Posterior vena cava (tissue), 2 donors: ENCODE data around the gene PLCXD3. TPM values are rescaled to one million over a fixed set of nuclear protein-coding genes. Genes with fewer than 3 reads are reported as not detected.

ENCODE experiments used
- DNase-seq: peaks from one replicate; pipeline ENCODE4 v3.0.0-alpha.2; 2020; ENCODE audit warnings: low spot score
- intact Hi-C, 2 donors: fragments of 100-400 bp; cut with DNase I; formaldehyde crosslinking; loops; one replicate each; pipeline versions ENCODE4 v1.14.1 to v1.14.2; 2022 to 2023
- total RNA-seq, 2 donors: library from RNA; stranded (reverse); fragmentation: NEBNext Ultra II Directional; extraction: Animal tissue kit (Norgen Biotek cat#: 25700); gene quantifications; one replicate each; pipeline ENCODE4 v1.2.1, GENCODE V29; 2021
- donor health status: DM: yes; HTN: yes; CAD: no.
- donor health status: DM: yes; HTN: yes; CAD: no.

Gene PLCXD3
- total RNA-seq, 2 donors from 2014 or later, result 22.0 to 24.4 TPM

DNA sequence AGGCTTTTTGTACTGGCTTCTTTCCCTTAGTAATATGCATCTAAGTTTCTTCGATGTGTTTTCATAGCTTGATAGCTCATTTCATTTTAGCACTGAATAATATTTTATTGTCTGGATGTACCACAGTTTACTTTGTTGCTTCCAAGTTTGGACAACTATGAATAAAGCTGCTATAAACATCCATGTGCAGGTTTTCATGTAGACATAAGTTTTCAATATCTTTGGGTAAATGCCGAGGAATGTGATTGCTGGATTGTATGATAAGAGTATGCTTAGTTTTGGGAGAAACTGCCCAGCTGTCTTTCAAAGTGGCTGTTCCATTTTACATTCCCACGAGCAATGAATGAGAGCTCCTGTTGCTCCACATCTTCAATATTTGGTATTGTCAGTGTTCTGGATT is 84.7 kb downstream of the PLCXD3 start:
- no peak for DNase-seq
- intact Hi-C loops, result loop anchor here in 1 of 2 donors (10.0 kb wide), 1 partner anchor 521 kb away; the partner anchor contains the start of gene C7

DNA sequence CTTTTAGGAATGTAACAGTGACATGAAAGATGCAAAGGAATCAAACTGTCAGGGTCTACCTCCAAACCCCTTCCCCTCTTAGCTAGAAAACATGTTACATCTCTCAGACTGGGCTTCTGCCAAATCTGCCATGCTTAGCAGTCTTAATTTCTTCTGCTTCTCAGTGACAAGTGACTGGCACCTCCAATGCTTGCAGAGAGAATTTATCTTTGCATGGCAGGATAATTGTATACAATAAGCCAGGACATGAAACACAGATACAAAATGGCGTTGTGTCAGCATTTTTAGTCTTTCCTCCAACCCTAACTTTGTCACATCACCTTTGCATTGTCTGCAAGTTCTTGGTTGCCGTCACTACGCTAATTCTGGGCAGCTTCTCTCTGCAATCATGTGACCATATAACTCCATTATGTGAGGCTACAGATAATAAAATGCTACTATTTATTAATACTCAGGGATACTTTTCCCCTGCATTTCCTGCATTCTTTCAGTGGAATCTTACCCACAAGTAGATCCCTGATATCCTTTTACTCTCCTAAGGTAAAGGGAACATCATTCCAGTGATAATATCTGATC is 89.8 kb downstream of the PLCXD3 start:
- no peak for DNase-seq
- intact Hi-C loops, result loop anchor here in 1 of 2 donors (10.0 kb wide), 1 partner anchor 516 kb away; the partner anchor contains the start of gene C7

DNA sequence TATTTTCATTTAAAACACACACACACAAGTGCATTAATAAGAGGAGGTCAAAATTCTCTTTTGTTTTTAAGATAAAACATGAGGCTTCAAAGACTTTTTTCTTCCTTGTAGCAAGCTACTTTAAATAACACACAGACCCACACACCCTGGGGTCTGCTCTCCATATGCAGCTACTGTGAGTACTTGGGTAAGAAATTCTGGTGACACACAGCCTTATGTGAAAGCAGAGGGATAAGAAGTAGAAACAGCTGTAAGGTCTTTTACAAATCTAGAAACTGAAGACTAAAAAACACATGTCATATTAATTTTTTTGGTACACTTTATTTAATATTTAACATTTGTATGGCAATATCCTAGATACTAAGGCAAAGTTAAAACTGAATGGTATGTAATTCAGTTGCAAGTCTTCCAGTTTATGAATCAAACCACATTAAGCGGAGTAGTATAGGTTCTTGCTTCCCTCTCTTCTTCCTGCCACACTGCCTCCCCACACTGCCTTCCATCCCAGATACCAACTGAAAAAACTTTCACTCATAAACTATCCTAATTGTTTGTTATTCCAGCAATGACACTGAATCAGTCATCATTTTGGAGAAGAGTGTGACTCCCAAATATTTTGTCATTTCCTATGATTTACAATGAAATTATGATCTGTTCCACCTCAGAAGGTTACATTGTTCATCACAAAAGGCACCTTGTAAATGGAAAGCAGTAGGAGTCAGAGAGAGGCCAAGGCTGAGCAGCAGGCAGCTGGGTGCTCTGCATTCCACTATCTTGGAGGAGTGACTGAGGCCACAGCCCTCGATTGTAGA is 92.0 kb downstream of the PLCXD3 start:
- intact Hi-C loops, result no loop called here
- no peak for DNase-seq

DNA sequence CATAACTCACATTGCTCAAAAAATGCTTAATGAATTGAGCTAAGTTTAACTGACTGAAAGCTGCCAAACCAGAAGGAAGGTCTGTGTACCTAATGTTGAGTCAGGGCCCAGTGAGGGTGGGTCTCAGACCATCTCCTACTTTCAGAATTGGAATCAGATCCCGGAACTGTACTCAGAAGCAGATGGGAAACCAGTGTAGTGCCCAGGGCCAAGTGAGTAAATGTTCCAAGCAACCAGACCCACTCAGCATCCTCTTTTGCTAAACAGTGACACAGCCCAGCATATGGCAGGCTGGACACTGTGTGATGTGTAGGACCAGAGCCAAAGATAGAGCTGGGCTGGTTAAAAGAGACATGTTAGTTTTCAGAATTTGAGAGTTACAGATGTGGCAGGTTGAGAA is 94.1 kb downstream of the PLCXD3 start:
- no peak for DNase-seq
- intact Hi-C loops, result no loop called here

DNA sequence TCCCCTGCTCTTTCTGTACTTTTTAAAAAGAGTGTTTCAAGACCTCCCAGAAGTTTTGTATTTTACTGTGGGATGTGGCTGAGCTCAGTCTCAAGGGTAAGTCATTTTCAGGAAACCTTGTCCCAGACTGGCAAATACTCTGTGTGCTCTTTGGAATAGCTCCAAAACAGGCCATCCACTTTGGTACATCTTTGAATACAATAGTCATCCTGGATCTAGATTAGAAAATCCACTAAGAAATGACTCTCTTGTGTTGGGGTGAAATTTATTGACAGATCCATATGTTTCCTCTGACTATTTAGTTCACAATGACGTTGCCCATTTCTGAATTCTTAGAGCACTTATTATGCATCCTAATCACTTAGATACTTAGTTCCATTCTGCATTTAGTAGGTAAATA is 95.2 kb downstream of the PLCXD3 start:
- intact Hi-C loops, result no loop called here
- DNase-seq, result no peak

DNA sequence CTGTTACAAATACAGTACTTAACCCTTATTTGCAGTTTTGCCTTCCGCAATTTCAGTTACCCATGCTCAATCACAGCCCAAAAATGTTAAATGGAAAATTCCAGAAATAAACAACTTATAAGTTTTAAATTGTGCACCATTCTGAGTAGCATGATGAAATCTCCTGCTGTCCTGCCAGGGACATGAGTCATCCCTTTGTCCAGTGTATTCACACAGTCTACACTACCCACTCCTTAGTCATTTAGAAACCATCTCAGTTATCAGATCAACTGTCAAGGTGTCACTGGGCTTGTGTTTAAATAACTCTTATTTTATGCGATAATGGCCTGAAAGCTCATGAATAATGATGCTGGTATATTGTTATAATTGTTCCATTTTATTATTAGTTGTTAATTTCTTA is 95.8 kb downstream of the PLCXD3 start:
- intact Hi-C loops, result no loop called here
- no peak for DNase-seq

DNA sequence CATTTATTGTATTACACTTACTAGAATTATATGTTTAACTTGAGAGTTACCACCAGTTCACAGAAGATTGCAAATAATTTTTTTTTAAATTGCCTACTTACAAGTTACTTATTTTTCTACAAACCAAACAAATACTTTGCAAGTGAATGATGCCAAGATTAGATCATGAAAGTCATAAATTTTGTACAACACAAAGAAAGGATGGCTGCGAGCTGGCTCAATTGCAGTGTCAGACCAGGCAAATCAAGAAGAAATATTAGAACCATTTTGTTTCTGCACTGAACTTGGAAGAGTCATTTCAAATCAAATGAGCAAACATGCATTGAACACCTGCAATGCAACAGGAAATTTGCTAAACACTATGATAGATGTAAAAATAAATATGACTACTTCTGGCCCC is 97.3 kb downstream of the PLCXD3 start:
- intact Hi-C loops, result no loop called here
- no peak for DNase-seq

DNA sequence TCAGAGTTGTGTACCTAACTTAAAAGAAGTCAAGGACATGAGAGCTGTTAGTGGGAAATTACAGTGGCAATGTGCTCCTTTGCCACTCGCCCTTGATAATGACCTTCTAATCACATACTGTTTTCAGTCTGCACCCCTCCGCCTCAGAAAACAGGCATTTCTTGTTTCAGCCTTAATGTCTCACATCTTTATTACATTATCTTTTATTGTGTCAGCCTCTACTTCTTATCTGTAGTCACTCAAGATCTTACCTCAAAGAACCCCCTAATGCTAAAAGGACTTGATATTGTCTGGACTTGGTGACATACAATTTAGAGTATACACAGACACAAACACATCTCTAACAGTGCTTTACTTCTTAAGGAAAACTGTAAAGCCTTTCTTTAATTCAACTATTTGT is 97.9 kb downstream of the PLCXD3 start:
- DNase-seq, result no peak
- intact Hi-C loops, result no loop called here

DNA sequence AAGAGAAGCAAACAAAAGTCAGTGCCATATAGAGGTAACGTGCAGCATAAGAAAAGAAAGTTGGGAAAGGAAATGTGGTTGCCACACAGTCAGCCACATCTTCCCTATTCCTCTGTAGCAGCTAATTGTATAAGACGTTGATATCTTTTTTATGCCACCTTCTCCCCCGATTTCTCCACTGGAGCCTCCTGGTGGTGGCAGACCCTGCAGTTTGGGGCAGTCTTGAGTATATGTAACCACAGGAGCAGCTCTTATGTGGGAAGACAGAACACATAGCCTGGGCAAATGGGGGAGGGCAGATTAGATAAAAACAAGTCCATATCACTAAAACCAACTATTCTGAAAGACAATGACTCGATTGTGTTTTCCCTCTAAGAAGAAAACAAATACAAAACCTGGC is 99.7 kb downstream of the PLCXD3 start:
- DNase-seq, result no peak
- intact Hi-C loops, result no loop called here

DNA sequence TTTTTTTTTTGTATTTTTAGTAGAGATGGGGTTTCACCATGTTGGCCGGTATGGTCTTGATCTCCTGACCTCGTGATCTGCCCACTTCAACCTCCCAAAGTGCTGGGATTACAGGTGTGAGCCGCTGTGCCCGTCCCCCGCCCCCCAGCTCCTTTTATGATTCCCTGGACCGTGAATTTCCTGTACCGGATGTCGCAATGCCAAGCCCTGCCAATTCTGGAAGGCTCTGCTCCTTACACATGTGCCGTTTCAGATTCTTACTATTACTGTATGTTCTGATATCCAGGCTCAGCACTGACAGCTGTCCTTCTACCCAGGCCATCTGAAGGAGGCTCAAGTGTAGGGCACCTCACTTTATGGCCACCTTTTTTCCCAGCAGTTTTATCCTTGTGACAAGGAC is 100.1 kb downstream of the PLCXD3 start:
- DNase-seq, result no peak
- intact Hi-C loops, result no loop called here

DNA sequence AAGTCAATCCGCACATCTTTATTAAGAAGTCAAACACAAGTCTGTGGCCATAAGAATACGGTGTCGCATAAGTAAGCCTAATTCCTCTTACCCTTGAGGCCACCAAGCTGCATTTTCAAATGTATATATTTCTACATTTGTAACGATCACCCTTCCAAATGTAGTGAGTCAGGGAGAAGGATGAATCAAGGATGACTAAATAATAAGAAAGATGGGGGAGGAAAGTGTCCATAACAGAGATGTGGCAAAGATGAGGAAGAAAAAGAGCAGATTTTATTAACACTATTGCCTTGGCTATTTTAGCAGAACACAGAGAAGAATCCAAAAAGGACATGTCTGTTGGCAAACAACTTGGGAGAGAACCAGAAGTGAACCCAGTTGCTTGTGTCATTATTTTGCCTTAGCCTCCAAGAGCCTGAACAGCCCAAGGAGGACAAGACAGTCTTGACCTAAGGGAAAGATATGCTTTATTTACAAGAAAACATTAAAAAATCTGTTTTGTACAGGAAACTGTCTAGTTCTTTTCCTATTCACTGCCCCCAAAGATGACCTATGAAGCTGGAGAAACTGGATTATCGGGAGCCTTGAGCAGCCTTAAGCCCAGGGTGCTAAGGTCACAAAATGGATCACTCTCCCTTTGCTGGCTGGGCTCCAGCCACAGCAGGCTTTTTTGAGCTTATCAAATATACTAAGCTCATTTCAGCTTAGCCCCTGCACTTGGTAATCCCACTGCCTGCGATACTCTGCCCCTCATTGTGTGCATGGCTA is 101.5 kb downstream of the PLCXD3 start:
- intact Hi-C loops, result no loop called here
- DNase-seq, result no peak

DNA sequence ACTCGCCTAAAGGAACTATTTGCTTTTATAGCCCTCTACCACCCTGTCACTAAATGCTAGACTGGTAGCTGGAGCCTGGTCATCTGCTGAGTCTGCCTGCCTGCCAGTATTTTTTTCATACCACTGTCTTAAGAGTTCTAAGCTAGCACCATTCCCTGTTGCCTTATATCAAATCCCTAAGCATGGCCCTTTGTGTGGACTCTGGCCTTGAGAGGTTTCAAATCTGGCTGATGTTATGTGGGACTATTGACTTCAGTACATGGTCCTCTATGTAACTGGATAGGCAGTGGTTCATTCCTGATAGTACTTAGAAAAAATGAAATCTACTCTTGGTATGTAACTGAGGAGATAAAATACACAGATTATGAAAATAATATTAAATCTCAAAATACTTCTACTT is 103.5 kb downstream of the PLCXD3 start:
- intact Hi-C loops, result no loop called here
- no peak for DNase-seq

DNA sequence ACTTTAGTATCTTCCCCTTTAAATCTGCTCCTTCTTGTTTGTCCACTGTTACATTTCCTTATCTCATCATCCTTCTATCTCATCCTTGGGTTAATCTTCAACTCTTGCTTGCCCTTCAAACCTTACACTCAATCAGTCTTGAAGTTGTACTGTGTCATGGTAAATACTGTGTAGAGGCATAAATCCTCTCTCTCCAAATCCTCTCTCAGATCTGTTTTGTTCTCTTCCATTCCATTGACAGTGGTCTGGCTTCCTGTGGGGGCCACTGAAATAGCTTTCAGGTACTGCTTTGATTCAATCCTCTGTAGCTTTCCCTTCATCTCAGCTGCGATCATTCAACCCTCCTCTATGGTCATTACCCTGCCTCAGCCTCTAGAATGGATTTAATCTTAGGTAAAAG is 104.0 kb downstream of the PLCXD3 start:
- intact Hi-C loops, result no loop called here

DNA sequence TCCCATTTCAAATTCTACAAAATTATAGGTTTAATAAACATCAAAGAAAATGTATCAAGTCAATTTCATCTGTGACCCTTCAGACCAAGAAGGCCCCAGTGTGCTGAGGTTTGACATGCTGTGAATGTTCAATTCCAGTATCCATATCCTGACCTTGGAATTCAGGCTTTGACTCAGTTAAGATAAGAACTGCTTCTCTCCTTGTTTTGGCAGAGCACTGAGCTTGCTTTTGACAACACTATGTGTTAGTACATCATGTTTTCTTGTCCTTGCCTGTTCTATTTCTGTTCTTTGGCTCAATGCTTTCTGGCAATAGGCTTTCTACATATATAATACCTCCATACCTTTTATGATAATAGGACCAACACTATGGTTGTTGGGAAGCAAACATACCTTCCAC is 105.6 kb downstream of the PLCXD3 start:
- intact Hi-C loops, result loop anchor here in 1 of 2 donors (5.0 kb wide), 1 partner anchor 1237 kb away; no protein-coding TSS in a partner anchor
- no peak for DNase-seq

More for the DNA sequence above, 104.0 kb downstream of the PLCXD3 start:
- no peak for DNase-seq

DNA sequence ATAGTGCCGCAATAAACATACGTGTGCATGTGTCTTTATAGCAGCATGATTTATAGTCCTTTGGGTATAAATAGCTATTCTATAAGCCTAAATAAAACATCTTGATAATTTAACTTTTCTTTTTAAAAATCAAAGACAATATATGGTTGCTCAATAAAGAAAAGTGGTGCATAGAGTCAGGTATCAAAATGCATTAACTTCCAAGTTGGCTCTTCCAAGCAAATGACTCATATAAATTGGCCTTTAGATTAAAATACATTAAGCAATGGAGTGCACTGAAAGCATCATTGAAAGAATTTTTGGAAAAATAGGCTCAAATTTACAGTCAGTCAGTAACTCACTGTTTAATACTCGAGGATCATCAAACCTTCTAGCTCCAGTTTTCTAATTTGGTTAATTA is 106.6 kb downstream of the PLCXD3 start:
- no peak for DNase-seq
- intact Hi-C loops, result loop anchor here in 1 of 2 donors (5.0 kb wide), 1 partner anchor 1237 kb away; no protein-coding TSS in a partner anchor

DNA sequence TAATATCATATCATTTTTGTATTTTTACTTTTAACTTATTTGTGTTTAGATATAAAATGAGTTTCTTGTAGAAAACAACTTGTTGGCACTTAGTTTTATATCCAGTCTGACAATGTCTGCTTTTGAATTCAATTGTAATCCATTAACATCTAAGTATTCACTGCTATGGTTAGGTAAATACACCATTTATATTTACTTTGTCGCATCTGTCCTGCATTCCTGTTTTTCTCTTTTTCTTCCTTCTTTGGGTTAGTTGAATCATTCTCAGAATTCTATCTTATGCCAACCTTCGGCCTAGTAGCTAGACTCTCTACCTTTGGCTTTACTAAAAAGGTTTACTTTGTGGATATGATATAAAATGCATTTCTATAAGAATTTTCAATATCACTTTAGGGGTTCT is 107.6 kb downstream of the PLCXD3 start:
- DNase-seq, result no peak
- intact Hi-C loops, result loop anchor here in 1 of 2 donors (5.0 kb wide), 1 partner anchor 1236 kb away; no protein-coding TSS in a partner anchor

DNA sequence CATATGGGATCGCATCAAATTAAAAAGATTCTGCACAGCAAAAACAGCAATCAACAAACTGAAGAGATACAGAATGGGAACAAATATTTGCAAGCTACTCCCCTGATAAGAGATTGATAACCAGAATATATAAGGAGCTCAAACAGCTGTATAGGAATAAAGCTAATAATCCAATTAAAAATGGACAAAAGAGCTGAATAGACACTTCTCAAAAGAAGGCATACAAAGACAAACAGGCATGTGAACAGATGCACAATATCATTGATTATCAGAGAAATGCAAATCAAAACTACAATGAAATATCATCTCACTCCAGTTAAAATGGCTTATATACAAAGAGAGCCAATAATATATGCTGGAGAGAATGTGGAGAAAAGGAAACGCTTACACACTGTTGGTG is 110.6 kb downstream of the PLCXD3 start:
- intact Hi-C loops, result loop anchor here in 1 of 2 donors (5.0 kb wide), 2 partner anchors 388 to 1233 kb away; no protein-coding TSS in a partner anchor
- no peak for DNase-seq

DNA sequence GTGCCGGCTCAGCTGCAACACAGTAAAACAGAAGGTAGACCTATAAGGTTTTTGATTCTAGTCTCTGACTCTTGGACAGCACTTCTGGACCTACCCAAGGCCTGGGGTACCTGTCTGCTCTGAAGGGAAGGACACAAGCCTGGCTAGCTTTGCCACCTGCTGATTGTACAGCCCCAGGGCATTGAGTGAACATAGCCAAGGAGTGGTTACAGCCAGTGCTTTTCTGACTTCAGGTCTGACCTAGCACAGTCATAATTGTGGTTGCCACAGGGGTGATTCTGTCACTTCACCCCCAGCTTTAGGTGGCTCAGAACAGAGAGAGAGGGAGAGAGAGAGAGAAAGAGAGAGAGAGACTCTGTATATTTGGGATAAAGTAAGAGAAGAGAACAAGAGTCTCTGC is 118.4 kb downstream of the PLCXD3 start:
- intact Hi-C loops, result no loop called here

DNA sequence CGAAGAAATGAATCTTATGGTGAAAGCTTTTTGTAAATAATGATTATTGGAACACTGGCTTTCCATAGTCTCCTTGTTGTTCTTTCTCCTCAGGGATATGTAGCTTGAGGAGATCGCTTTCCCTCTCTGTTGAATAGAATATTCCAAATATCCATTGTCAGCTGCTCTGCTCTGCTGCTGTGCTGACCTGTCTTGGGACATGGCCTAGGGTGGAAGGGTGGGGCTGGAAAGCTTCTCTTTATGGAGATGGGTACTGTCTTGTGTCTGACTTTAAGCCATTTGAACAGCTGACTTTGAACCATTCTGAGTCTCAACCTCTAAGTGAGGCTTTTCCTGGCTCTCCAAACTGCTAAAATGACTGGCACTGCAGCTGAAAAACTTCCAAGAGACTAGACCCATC is 135.8 kb downstream of the PLCXD3 start:
- intact Hi-C loops, result no loop called here
- DNase-seq, result no peak

More for the DNA sequence above, 118.4 kb downstream of the PLCXD3 start:
- DNase-seq, result no peak

DNA sequence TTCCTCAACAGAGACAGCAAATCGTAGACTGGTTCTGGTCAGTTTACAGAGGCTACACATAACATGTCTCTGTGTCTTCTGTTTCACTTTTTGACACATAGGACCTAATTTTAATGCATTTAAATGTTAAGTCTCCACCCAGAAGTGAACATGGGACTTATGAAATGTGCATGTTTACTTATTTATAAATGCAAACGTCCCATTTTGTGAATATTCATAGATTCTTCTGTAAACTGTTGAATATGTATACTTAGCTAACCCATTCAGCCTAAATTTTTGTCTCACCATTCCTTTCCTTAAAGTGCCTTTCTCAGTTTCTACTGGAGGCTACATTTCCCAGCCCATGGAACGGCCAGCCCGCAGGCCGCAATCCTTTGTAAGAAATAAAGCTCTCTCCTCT is 137.2 kb downstream of the PLCXD3 start:
- intact Hi-C loops, result no loop called here
- no peak for DNase-seq
